Amniotic stem cell (primary cell): ENCODE data around the gene HHLA2.
"Not testable (repeated sequence)": the region's sequence is repeated elsewhere in the genome, so short reads cannot be mapped to it uniquely, and the experiment has no call there.

Source experiments
- DNase-seq: peaks from one replicate; lab custom pipeline; 2025; lab: John Stamatoyannopoulos, UW

Gene HHLA2

GRCh38 chr3:108342837-108343486 lies 46.6 kb downstream of the HHLA2 start:
- no peak for DNase-seq

GRCh38 chr3:108343491-108343890 lies 47.1 kb downstream of the HHLA2 start:
- DNase-seq, result no peak

GRCh38 chr3:108345492-108346205 lies 49.3 kb downstream of the HHLA2 start:
- no peak for DNase-seq

GRCh38 chr3:108346301-108347227 lies 50.2 kb downstream of the HHLA2 start:
- DNase-seq, result no peak

- no peak for DNase-seq
Measured at GRCh38 chr3:108352176-108352575, 55.8 kb downstream of the HHLA2 start.

- DNase-seq, result no peak
Measured at GRCh38 chr3:108354562-108354961, 58.2 kb downstream of the HHLA2 start.

- DNase-seq, result no peak
Measured at GRCh38 chr3:108357042-108357441, 60.7 kb downstream of the HHLA2 start.

GRCh38 chr3:108359011-108359410 lies 62.7 kb downstream of the HHLA2 start:
- DNase-seq, result no peak

GRCh38 chr3:108376026-108376425 lies 79.7 kb downstream of the HHLA2 start:
- no peak for DNase-seq

- DNase-seq, result no peak
Measured at GRCh38 chr3:108377384-108377783, 81.0 kb downstream of the HHLA2 start.

GRCh38 chr3:108378153-108378951 lies 82.0 kb downstream of the HHLA2 start:
- DNase-seq, result no peak

- DNase-seq, result not testable (repeated sequence)
Measured at GRCh38 chr3:108378952-108379342, 82.6 kb downstream of the HHLA2 start.

- DNase-seq, result no peak
Measured at GRCh38 chr3:108380128-108380795, 83.9 kb downstream of the HHLA2 start.

GRCh38 chr3:108381529-108382140 lies 85.3 kb downstream of the HHLA2 start:
- DNase-seq, result no peak

GRCh38 chr3:108383306-108383705 lies 87.0 kb downstream of the HHLA2 start:
- DNase-seq, result no peak

GRCh38 chr3:108387063-108387462 lies 90.7 kb downstream of the HHLA2 start:
- DNase-seq, result no peak

GRCh38 chr3:108388136-108389132 lies 92.1 kb downstream of the HHLA2 start:
- no peak for DNase-seq

- no peak for DNase-seq
Measured at GRCh38 chr3:108389372-108389771, 93.0 kb downstream of the HHLA2 start.

- no peak for DNase-seq
Measured at GRCh38 chr3:108391917-108392593, 95.7 kb downstream of the HHLA2 start.
